ENCODE results near the gene PNLDC1. TPM values are rescaled to one million over a fixed set of nuclear protein-coding genes. Genes with fewer than 3 reads are reported as not detected.
A peak's percentile ranks its signal among the peaks of the same experiment; 100 is the strongest.

PNLDC1 gene
- total and polyA plus RNA-seq, 9 of the 15 experiments (the other 6 are each of a cell fraction or from before 2014, with no cell fraction given): 0.12 TPM; not detected in 8

- BruUV-seq (replicated peaks): no TSS peak
Measured at GRCh38 chr6:159866286-159867247, 66.5 kb downstream of the PNLDC1 start.

More at GRCh38 chr6:159866286-159867247, 66.5 kb downstream of the PNLDC1 start:
- intact Hi-C loops (cut with micrococcal nuclease): loop anchor here (10.0 kb wide), 1 partner anchor 398 kb away; no protein-coding TSS in a partner anchor
- no peaks in the 10 kb centered on the region for H3K79me2 ChIP-seq (ENCODE audit: control insufficient read depth, insufficient read depth, low read length)
- H3K4me1 ChIP-seq (replicated peaks in 1 of 2; ENCODE audit: control insufficient read depth in 2 of 2, insufficient read depth in 2 of 2, low read length in 2 of 2): peaks cover 0 to 9% of the 10 kb centered on the region in 2 experiments; a peak in 1 of 5 replicates
- H3K27ac ChIP-seq (ENCODE audit: extremely low read depth, low read depth, low read length): no peak overlapping the region
- POLR2A ChIA-PET: interaction anchor here (0.5 to 1.1 kb wide), 4 partner anchors 11 to 623 kb away, joined by 3 read pairs; no protein-coding TSS in a partner anchor
- in situ Hi-C loops (cut with MboI): loop anchor here (10.0 kb wide), 1 partner anchor 588 kb away; no protein-coding TSS in a partner anchor
- H3K27me3 ChIP-seq (ENCODE audit: control insufficient read depth in 2 of 2, insufficient read depth in 2 of 2, low read length in 2 of 2): peaks cover 22 to 37% of the 10 kb centered on the region in 2 experiments
- ATAC-seq (no peak; the same call in none of the 3 replicates), FAIRE-seq (no peak), DNase-seq (ENCODE audit: extremely low read depth in 1 of 4, low spot score in 3 of 4) (no peak)
- H3K4me2 ChIP-seq (ENCODE audit: insufficient read depth, low read length): no peak overlapping the region
- CTCF ChIA-PET (ENCODE audit: low intra/inter-chr PET ratio): interaction anchor here (0.6 kb wide), 1 partner anchor 15 kb away, joined by 3 read pairs; no protein-coding TSS in a partner anchor
- H3K9ac ChIP-seq (ENCODE audit: insufficient read depth in 1 of 2, low read depth in 2 of 2, low read length in 2 of 2): no peak overlapping the region
- H3K9me1 ChIP-seq (ENCODE audit: control insufficient read depth, insufficient read depth, low read length): no peaks in the 10 kb centered on the region
- H3K4me3 ChIP-seq: no peak overlapping the region
- H3K9me3 ChIP-seq (replicated peaks; ENCODE audit: control insufficient read depth, insufficient read depth, low read depth, low read length): no peaks in the 10 kb centered on the region
- peaks cover 3% of the 10 kb centered on the region; the same call in 1 of the 2 replicates for H4K20me1 ChIP-seq (replicated peaks; ENCODE audit: control insufficient read depth, insufficient read depth, low read length)
- H3K36me3 ChIP-seq (ENCODE audit: control insufficient read depth, insufficient read depth, low read length): no peaks in the 10 kb centered on the region
- H2AFZ ChIP-seq (ENCODE audit: low read depth, low read length): no peak overlapping the region
- 8% methylated on average over 27 of the region's 28 CpGs for WGBS (ENCODE audit: insufficient coverage, low coverage, missing lambda C conversion rate)
- TF ChIP-seq BHLHE40 (IDR thresholded peaks at IDR 0.05; ENCODE audit: low read length) (no peak), ZBTB26 (CRISPR knock-in tag; IDR thresholded peaks at IDR 0.05) (no peak), ZNF253 (CRISPR knock-in tag; conservative IDR thresholded peaks at IDR 0.05) (no peak), NCOA1 (IDR thresholded peaks at IDR 0.05; ENCODE audit: low read depth) (no peak), BMI1 (IDR thresholded peaks at IDR 0.05; ENCODE audit: low read length) (no peak), RBM34 (IDR thresholded peaks at IDR 0.05; ENCODE audit: borderline replicate concordance, insufficient read depth, low read length) (no peak)

Small RNA genes lying within 50 kb of the gene (small RNA-seq; reads per million reads assigned to genes)
- gene SNORA20: 83.0 reads per million, percentile 98 among the genes with 10 or more reads in this experiment
- gene SNORA29: not detected

Other genes starting within 250 kb of the PNLDC1 start
- 87.0 and 95.0 TPM in 2 replicates for gene SOD2, start 107.0 kb upstream of the PNLDC1 start, total RNA-seq (2014; rRNA removed)
- gene SOD2, start 107.0 kb upstream of the PNLDC1 start, total RNA-seq (2014; rRNA removed; fragmentation: Illumina TruSeq; extraction: Trizol): 120 and 127 TPM in 2 replicates
- gene SOD2, start 107.0 kb upstream of the PNLDC1 start, total RNA-seq (2015; rRNA removed; fragmentation: Illumina TruSeq; extraction: Trizol): 113 and 115 TPM in 2 replicates
- 140 and 147 TPM in 2 replicates for gene SOD2, start 107.0 kb upstream of the PNLDC1 start, total RNA-seq (2021)
- 95.8 and 116 TPM in 2 replicates for gene SOD2, start 107.0 kb upstream of the PNLDC1 start, polyA plus RNA-seq (2011; rRNA removed)
- gene SOD2, start 107.0 kb upstream of the PNLDC1 start, polyA plus RNA-seq (2014; fragmentation: Illumina TruSeq; extraction: Trizol): 113 and 115 TPM in 2 replicates
- 10 to 100 TPM; 39.8 to 58.3 TPM for gene SOD2, start 107.0 kb upstream of the PNLDC1 start, polyA plus RNA-seq (2014; fragmentation: Nextera tagmentation; extraction: Ambion mirVana)
- gene SOD2, start 107.0 kb upstream of the PNLDC1 start, polyA plus RNA-seq (2014; rRNA removed): 86.6 and 111 TPM in 2 replicates
- gene WTAP, start 72.8 kb upstream of the PNLDC1 start, total RNA-seq (2014; rRNA removed): 84.3 and 86.0 TPM in 2 replicates
- 110 and 124 TPM in 2 replicates for gene WTAP, start 72.8 kb upstream of the PNLDC1 start, total RNA-seq (2014; rRNA removed; fragmentation: Illumina TruSeq; extraction: Trizol)
- 117 and 123 TPM in 2 replicates for gene WTAP, start 72.8 kb upstream of the PNLDC1 start, total RNA-seq (2015; rRNA removed; fragmentation: Illumina TruSeq; extraction: Trizol)
- 105 and 110 TPM in 2 replicates for gene WTAP, start 72.8 kb upstream of the PNLDC1 start, total RNA-seq (2021)
- 34.7 and 52.4 TPM in 2 replicates for gene WTAP, start 72.8 kb upstream of the PNLDC1 start, polyA plus RNA-seq (2011; rRNA removed)
- gene WTAP, start 72.8 kb upstream of the PNLDC1 start, polyA plus RNA-seq (2014; fragmentation: Illumina TruSeq; extraction: Trizol): 143 and 156 TPM in 2 replicates
- 100 to 1,000 TPM in 1 of 2 experiments, 10 to 100 TPM in 1; 73.9 to 115 TPM for gene WTAP, start 72.8 kb upstream of the PNLDC1 start, polyA plus RNA-seq (2014; fragmentation: Nextera tagmentation; extraction: Ambion mirVana)
- gene WTAP, start 72.8 kb upstream of the PNLDC1 start, polyA plus RNA-seq (2014; rRNA removed): 83.8 and 91.3 TPM in 2 replicates
- gene ACAT2, start 38.2 kb upstream of the PNLDC1 start, total RNA-seq (2014; rRNA removed): 63.0 and 74.1 TPM in 2 replicates
- gene ACAT2, start 38.2 kb upstream of the PNLDC1 start, total RNA-seq (2014; rRNA removed; fragmentation: Illumina TruSeq; extraction: Trizol): 151 and 166 TPM in 2 replicates
- 78.8 and 85.6 TPM in 2 replicates for gene ACAT2, start 38.2 kb upstream of the PNLDC1 start, total RNA-seq (2015; rRNA removed; fragmentation: Illumina TruSeq; extraction: Trizol)
- 131 and 144 TPM in 2 replicates for gene ACAT2, start 38.2 kb upstream of the PNLDC1 start, total RNA-seq (2021)
- 265 and 286 TPM in 2 replicates for gene ACAT2, start 38.2 kb upstream of the PNLDC1 start, polyA plus RNA-seq (2011; rRNA removed)
- gene ACAT2, start 38.2 kb upstream of the PNLDC1 start, polyA plus RNA-seq (2014; fragmentation: Illumina TruSeq; extraction: Trizol): 93.8 and 98.3 TPM in 2 replicates
- gene ACAT2, start 38.2 kb upstream of the PNLDC1 start, polyA plus RNA-seq (2014; fragmentation: Nextera tagmentation; extraction: Ambion mirVana): 100 to 1,000 TPM; 247 to 309 TPM
- gene ACAT2, start 38.2 kb upstream of the PNLDC1 start, polyA plus RNA-seq (2014; rRNA removed): 90.9 and 94.5 TPM in 2 replicates
- 515 and 618 TPM in 2 replicates for gene TCP1, start 10.7 kb upstream of the PNLDC1 start, total RNA-seq (2014; rRNA removed)
- 801 and 895 TPM in 2 replicates for gene TCP1, start 10.7 kb upstream of the PNLDC1 start, total RNA-seq (2014; rRNA removed; fragmentation: Illumina TruSeq; extraction: Trizol)
- gene TCP1, start 10.7 kb upstream of the PNLDC1 start, total RNA-seq (2015; rRNA removed; fragmentation: Illumina TruSeq; extraction: Trizol): 711 and 732 TPM in 2 replicates
- 627 and 658 TPM in 2 replicates for gene TCP1, start 10.7 kb upstream of the PNLDC1 start, total RNA-seq (2021)
- 276 and 332 TPM in 2 replicates for gene TCP1, start 10.7 kb upstream of the PNLDC1 start, polyA plus RNA-seq (2011; rRNA removed)
- 575 and 659 TPM in 2 replicates for gene TCP1, start 10.7 kb upstream of the PNLDC1 start, polyA plus RNA-seq (2014; fragmentation: Illumina TruSeq; extraction: Trizol)
- 100 to 1,000 TPM; 475 to 645 TPM for gene TCP1, start 10.7 kb upstream of the PNLDC1 start, polyA plus RNA-seq (2014; fragmentation: Nextera tagmentation; extraction: Ambion mirVana)
- gene TCP1, start 10.7 kb upstream of the PNLDC1 start, polyA plus RNA-seq (2014; rRNA removed): 311 and 331 TPM in 2 replicates
- gene MRPL18, start 9.8 kb upstream of the PNLDC1 start, total RNA-seq (2014; rRNA removed): 182 and 213 TPM in 2 replicates
- gene MRPL18, start 9.8 kb upstream of the PNLDC1 start, total RNA-seq (2014; rRNA removed; fragmentation: Illumina TruSeq; extraction: Trizol): 176 and 177 TPM in 2 replicates
- gene MRPL18, start 9.8 kb upstream of the PNLDC1 start, total RNA-seq (2015; rRNA removed; fragmentation: Illumina TruSeq; extraction: Trizol): 181 and 197 TPM in 2 replicates
- gene MRPL18, start 9.8 kb upstream of the PNLDC1 start, total RNA-seq (2021): 158 and 162 TPM in 2 replicates
- 142 and 149 TPM in 2 replicates for gene MRPL18, start 9.8 kb upstream of the PNLDC1 start, polyA plus RNA-seq (2011; rRNA removed)
- 175 and 196 TPM in 2 replicates for gene MRPL18, start 9.8 kb upstream of the PNLDC1 start, polyA plus RNA-seq (2014; fragmentation: Illumina TruSeq; extraction: Trizol)
- 100 to 1,000 TPM; 395 to 456 TPM for gene MRPL18, start 9.8 kb upstream of the PNLDC1 start, polyA plus RNA-seq (2014; fragmentation: Nextera tagmentation; extraction: Ambion mirVana)
- 220 and 256 TPM in 2 replicates for gene MRPL18, start 9.8 kb upstream of the PNLDC1 start, polyA plus RNA-seq (2014; rRNA removed)
- not detected in 2 replicates for gene MAS1, start 90.7 kb downstream of the PNLDC1 start, total RNA-seq (2014; rRNA removed)
- not detected in 2 replicates for gene MAS1, start 90.7 kb downstream of the PNLDC1 start, total RNA-seq (2014; rRNA removed; fragmentation: Illumina TruSeq; extraction: Trizol)
- gene MAS1, start 90.7 kb downstream of the PNLDC1 start, total RNA-seq (2015; rRNA removed; fragmentation: Illumina TruSeq; extraction: Trizol): not detected in 2 replicates
- not detected in 2 replicates for gene MAS1, start 90.7 kb downstream of the PNLDC1 start, total RNA-seq (2021)
- not detected in 2 replicates for gene MAS1, start 90.7 kb downstream of the PNLDC1 start, polyA plus RNA-seq (2011; rRNA removed)
- gene MAS1, start 90.7 kb downstream of the PNLDC1 start, polyA plus RNA-seq (2014; fragmentation: Illumina TruSeq; extraction: Trizol): not detected in 2 replicates
- gene MAS1, start 90.7 kb downstream of the PNLDC1 start, polyA plus RNA-seq (2014; fragmentation: Nextera tagmentation; extraction: Ambion mirVana): not detected
- not detected in 2 replicates for gene MAS1, start 90.7 kb downstream of the PNLDC1 start, polyA plus RNA-seq (2014; rRNA removed)
- gene IGF2R, start 168.8 kb downstream of the PNLDC1 start, total RNA-seq (2014; rRNA removed): 36.9 and 41.3 TPM in 2 replicates
- gene IGF2R, start 168.8 kb downstream of the PNLDC1 start, total RNA-seq (2014; rRNA removed; fragmentation: Illumina TruSeq; extraction: Trizol): 34.4 and 37.8 TPM in 2 replicates
- 34.5 and 37.5 TPM in 2 replicates for gene IGF2R, start 168.8 kb downstream of the PNLDC1 start, total RNA-seq (2015; rRNA removed; fragmentation: Illumina TruSeq; extraction: Trizol)
- 84.7 and 92.3 TPM in 2 replicates for gene IGF2R, start 168.8 kb downstream of the PNLDC1 start, total RNA-seq (2021)
- 13.2 and 16.7 TPM in 2 replicates for gene IGF2R, start 168.8 kb downstream of the PNLDC1 start, polyA plus RNA-seq (2011; rRNA removed)
- 60.4 and 68.9 TPM in 2 replicates for gene IGF2R, start 168.8 kb downstream of the PNLDC1 start, polyA plus RNA-seq (2014; fragmentation: Illumina TruSeq; extraction: Trizol)
- gene IGF2R, start 168.8 kb downstream of the PNLDC1 start, polyA plus RNA-seq (2014; fragmentation: Nextera tagmentation; extraction: Ambion mirVana): 1 to 10 TPM; 3.5 to 3.6 TPM
- 30.3 and 31.0 TPM in 2 replicates for gene IGF2R, start 168.8 kb downstream of the PNLDC1 start, polyA plus RNA-seq (2014; rRNA removed)